NCI-H2227 (cell line): ENCODE measurements around the gene SPOPL.
"Not testable (repeated sequence)": the region's sequence is repeated elsewhere in the genome, so short reads cannot be mapped to it uniquely, and the experiment has no call there.

ENCODE experiments used
- DNase-seq: peaks from one replicate; lab custom pipeline; 2025; ENCODE audit not compliant: unreplicated experiment; lab: John Stamatoyannopoulos, UW

Gene SPOPL

DNA sequence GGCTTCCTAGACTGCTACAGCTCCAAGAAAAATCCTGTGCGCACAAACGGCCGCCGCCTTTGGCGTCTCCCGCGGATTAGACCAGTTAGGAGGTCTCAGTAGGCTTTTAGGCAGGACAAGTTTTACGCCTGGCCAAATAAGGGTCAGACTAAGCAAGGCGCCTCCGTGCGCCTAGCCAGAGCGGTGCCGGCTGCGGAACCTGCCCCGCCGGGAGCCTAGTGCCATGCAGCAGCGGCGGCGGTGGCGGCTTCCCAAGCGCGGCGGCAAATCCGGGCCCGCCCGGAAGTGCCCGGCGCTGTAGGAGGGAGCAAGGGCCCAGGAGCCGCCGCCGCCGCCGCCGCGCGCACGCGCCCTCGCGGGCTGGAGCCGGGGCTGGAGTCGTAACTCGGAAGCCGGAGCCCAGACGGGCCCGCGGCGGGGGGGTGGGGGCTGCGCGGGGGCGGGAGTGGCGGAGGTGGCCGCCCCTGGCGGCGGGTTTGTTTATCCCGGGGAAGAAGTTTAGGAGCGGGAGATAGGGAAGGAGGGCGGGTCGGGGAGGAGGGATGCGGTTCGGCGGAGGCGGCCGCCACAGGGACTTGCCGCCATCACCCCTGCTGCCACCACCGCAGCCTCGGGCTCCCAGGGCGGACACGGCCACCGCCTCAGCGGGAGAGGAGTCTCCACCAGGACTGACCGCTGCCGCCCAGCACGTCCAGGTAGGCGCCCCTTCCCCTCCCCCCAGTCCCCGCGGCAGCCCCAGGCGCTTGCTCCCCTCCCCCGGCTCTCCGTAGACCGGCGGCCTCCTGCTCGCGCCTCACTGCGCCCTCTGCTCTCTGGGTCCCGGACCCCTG is at the start of gene SPOPL:
Gene SPOPL, plus strand, starts transcription at position 346 of the 830 bp plus-strand sequence. CDS start 48,447 bp downstream, outside the sequence.
- peak; percentile 96 for DNase-seq

DNA sequence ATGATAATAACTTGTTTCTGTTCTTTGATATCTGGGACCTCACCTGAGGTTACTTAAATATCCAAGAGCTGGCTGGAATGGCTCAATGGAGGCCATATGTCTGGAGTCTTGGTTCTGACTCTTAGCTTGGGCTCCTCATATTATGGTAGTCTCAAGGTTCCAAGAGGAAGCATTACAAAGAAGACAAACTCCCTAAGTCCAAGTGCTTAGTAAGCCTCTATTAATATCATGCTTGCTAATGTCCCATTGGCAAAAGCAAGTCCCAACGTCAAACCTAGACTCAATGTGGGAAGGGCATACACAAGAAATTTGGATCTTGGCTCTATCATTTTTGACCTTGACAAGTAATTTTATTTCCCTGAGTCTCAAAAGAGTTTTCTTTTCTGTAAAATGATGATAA is 49.2 kb upstream of the SPOPL start:
- no peak for DNase-seq

DNA sequence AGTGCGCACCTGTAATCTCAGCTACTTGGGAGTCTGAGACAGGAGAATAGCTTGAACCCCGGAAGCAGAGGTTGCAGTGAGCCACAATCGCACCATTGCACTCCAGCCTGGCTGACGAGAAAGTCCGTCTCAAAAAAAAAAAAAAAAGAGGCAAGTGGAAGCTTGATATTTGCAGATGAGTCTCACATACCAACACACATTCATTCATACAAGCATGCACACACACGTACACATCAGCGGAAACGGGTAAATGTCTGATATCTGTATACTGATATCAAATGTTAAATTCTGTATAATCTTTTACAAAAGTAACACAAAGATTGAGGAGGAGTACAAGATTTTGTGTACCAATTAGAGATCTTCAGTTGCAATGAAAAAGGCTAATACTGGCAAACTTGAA is 47.8 kb upstream of the SPOPL start:
- no peak for DNase-seq

DNA sequence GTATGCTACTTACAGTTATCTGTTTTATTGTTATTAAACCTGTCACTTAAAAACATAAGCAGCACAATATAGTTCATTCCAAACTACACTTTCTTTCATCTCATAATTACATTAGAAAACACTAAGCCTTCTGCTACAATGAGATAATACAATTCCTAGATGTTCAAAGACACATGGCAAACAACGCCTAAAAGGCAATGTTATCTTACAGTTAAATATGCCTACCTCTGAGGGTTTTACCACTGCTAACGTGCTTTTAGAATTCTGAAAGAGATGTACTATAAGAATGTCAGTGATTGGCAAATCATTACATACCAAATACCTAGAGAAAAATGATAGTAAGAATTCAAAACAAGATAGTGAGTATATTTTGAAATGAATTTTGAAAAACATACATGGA is 46.8 kb upstream of the SPOPL start:
- no peak for DNase-seq

DNA sequence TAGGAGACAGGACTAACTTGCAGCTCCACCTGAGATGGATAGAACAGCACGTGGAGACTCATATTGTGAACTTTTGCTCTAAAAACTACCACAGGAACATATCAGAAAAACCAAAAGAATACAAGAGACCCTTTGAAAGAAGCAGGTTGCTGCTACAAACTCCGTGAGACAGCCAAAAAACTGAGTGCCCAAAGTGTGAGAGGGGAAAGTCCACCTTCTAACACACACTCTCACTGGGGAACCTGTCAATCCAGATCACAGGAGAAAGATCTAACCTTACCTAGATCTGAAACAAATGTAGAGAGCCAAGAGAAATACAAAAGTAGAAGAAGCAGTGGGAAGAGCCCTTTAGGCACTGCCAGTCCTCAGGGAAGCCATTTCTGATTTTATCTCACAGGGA is 46.3 kb upstream of the SPOPL start:
- DNase-seq = no peak

DNA sequence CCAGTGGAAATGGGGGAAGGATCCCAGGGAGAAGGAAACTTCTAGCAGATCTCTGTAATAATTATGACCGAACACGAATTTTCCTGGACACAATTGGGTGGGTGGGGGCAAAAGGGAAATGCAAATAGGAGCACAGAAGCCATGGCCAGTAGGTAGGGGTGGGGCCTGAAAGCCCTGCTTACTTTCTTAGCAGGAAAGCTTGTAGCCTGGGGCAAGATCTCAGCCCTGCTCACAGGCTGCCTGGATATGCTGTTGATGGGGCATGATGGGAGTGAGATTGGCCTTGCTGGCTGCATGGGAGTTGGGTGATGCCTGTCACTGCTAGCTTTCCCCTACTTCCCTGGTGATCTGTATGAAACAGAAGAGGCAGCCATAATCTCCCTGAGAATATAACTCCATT is 45.9 kb upstream of the SPOPL start:
- DNase-seq = no peak

DNA sequence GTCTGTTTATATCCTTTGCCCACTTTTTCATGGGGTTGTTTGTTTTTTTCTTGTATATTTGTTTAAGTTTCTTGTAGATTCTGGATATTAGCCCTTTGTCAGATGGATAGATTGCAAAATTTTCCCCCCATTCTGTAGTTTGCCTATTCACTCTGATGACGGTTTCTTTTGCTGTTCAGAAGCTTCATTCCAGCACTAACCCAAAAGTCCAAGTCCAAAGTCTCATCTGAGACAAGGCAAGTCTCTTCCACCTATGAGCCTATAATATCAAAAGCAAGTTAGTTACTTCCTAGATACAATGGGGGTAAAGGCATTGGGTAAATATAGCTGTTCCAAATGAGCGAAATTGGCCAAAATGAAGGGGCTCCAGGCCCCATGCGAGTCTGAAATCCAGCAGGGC is 38.9 kb upstream of the SPOPL start:
- not testable (repeated sequence) for DNase-seq

DNA sequence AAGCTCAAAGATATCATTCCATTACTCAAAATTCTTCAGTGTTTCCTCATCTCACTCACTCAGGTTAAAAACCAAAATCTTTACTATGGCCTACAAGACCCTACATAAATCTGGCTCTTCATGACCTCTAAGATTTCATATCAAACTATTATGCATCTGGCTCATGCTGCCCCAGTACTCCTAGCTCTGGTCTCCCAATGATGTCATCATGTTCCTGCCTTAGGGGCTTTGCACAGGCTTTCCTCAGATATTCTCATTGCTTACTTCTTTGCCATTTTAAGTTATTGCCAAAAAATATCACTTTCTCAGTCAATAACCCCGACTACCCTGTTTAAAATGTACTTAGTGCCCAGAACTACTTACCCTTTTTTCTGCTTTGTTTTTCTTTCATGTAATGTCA is 33.0 kb upstream of the SPOPL start:
- no peak for DNase-seq

DNA sequence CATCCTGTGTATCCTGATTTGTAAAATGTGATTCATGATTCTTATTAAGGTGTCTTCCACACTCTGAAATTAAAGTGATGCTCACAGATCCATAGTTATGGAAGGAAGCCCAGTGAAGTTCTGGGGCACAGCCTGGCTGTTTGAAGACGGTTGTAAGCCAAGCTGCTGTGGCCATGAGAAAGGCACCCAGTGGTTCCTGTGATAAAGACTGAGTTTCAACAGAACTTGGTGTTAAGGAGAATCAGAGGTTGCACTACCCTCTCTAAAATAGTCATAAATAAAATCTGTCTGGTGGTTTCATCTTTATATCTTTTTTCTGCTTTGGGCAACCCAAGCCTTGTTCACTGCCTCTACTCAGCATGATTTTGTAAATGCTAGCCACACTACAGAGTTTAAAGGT is 32.2 kb upstream of the SPOPL start:
- DNase-seq = no peak

DNA sequence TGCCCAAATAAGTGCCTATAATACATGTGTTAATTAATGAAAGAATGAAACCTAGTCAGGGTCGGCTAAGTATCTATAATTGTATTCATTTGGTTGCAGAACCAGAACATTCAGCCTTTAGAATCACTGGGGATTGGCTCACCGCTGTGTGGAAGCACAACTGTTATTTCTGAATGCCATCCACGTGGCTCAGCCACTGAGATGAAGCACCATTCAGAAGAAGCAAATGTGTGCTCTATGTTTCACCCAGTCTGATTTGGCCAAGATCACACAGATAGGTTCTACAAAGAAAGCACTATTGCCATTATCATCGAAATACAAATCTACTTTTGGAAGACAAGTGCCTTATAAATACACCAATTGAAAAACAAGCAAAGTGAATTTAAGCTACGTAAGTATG is 30.6 kb upstream of the SPOPL start:
- DNase-seq = no peak

DNA sequence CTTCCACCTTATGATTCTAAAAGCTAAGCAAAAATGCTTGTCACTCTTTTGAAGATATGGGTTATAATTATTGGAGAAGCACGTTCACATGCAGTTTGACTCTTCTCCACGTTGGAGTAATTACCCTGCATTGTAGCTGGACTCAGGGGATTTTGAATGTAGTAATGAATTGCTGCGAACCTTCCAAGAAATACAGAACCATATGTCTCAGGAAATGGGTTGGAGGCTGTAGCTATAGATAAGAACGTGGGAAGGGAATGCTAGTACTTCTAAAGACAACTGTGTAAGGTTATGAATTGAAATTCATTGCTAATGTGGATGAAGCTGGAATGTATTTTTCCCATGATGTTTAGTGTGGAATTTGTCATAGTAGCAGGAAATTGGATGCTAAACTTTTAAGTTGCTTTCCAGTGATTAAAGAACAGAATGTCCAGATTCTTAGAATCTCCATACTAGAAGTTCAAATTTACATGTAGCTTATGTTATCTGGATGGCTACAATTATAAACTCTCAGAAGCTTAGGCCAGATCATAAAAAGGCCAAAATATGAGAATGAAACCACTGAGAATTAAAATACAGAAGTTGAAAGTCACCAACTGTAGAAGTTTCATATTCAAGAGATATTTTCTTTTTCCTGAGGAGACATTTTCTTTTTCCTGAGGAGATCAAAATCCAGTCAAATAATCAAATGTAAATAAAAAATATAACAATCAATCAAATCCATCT is 27.3 kb upstream of the SPOPL start:
- DNase-seq = no peak

DNA sequence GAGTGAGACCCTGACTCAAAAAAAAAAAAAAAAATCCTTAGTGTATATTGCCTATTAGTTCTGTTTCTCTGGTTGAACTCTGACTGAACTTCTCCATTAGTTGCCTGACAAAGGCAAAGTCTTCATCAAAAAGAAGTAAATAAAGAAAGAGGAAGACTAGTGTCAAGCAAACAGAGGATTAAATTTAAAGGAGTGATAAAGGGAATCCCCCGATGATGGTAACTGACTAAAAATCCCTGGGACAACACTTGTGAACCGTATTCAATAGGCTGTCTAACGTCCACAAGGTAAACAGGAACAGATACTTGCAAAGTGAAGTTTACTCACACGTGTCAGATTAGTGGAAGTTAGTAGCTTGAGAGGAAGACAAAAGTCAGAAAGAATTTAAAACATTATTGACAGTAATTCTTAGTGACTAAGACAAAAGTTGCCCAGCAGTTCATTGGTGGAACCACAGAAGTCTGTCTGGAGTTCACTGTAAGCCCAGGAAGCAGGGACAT is 26.2 kb upstream of the SPOPL start:
- no peak for DNase-seq

DNA sequence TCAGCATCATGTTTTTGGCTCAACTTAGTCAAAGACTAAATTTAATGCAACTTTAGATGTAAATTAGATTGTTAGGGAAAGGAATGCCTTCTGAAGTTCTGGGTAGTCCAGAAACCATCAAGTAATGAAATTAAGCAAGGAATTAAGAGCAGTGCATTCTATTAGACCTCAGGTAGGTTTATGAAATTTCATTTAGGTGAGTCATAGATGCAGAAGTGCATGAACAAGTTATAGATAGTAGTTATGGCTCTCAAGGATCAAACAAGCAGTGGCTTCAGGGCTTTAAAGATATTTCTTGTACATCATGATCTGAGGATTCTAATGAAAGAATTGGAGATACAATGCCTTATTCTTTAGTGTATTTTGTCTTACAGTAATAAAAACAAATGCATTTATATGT is 25.4 kb upstream of the SPOPL start:
- DNase-seq = no peak

DNA sequence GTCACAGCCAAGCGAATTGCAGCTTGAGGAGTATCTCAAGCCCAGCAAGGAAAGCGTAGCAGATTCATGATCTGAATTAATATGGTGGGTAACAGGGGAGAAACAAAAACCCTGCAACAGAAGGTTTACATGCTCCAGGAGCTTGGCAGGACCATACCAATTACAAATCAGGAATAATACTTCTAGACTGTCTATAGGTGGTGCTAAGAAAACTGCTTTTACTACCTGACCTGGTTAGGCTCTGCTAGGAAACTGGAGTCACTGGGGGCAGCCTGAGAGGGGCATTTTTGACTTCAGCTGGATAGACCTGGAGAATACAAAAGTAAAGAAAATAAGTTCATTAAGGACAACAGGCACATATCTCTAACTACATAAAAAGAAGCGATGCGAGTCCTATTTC is 24.6 kb upstream of the SPOPL start:
- DNase-seq = no peak

DNA sequence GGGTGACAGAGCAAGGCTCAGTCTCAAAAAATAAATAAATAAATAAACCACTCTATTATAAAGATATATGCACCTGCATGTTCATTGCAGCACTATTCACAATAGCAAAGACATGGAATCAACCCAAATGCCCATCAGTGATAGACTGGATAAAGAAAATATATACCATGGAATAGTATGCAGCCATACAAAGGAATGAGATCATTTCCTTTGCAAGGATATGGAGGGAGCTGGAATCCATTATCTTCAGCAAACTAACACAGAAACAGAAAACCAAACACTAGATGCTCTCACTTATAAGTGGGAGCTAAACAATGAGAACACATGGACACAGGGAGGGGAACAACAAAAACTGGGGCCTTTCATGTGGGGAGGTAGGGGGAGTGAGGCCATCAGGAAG is 18.8 kb upstream of the SPOPL start:
- not testable (repeated sequence) for DNase-seq

DNA sequence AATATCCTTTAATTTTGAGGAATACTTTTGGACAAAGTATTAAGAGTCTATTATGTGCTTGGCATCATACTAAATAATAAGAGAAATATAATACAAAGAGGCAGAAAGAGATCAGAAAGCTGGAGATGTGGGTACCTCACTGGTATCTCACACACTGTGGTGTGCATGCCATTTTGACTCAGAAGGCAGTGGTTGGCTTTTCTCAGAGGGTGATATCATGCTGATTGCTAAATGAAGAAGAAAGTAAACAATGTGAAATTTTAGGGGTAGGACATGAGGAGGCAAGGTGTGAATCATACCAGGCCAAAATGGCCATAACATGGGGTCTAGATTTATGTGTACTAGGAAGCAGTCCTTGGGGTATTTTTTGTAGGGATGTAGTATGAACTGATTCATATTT is 16.6 kb upstream of the SPOPL start:
- DNase-seq = no peak

DNA sequence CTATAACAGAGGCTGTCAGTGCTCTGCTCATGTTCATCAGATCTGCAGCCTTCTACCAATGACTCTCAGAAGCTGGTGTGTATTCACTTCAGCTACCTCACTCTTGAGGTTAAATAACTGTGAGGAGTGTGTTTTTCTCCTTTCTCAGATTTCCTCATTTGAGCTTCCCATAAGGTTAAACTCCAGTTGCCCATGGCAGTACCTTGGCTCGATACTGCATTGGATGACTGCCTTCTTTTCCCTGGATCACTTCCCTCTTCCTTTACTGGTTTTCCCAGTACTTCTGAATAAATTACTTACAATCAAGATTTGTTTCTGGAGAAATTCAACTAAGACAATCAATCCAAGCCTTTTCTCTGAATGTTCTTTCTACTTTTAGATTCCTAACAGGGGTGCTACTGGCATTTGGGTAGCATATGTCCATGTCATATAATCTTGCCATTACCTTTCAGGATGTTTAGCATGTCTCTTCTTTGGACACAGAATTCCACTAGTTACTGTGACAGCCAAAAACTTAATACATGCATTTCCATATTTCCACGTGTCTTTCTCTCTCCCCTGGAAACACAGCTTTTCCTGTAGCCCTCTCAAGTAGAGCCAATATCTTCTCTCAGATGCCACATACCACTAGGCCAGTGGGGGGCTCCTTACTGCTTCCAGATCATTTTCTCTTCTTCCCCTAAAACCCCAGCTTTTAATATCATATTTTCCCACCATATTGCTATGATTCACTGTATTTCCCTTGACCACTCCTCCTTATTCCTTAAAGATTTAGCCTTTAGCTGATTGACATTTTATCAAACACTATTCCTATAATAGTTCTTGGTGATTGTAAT is 15.0 kb upstream of the SPOPL start:
- DNase-seq = no peak

DNA sequence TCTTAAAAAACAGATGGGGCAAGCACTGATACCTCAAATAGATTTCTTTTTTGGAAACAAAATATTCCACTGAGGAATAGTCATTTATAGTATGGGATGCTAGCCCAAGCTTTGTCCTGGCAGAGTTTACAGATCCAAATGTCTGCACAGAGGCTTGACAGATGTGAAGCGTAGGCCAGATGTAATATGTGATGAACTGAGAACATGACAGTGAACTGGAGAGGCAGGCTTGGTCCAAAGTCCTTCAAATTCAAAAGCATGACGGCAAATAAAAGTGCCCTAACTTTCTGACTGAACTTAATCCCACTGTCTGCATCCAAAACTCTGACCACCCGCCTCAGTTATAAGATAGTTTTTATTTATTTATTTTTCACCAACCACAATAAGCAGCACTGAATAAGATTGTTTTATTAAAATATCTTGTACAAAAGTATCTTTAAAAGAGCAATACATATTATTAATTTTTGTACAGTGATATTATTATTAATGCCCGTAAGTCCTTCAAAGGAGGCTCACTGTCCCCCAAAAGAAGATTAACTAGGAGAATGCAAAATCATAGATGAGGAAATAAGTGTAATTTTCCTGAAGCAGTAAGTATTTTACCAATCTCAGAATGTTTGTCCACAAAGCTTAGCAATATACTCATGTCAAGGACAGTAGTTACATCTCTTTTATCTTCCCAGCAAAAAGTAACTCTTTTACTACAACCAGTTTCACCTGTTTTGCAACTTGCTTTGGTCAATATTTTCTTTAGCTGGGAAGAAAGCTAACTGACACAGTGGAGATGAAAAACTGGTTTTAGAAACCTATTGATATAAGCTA is 10.7 kb upstream of the SPOPL start:
- no peak for DNase-seq

DNA sequence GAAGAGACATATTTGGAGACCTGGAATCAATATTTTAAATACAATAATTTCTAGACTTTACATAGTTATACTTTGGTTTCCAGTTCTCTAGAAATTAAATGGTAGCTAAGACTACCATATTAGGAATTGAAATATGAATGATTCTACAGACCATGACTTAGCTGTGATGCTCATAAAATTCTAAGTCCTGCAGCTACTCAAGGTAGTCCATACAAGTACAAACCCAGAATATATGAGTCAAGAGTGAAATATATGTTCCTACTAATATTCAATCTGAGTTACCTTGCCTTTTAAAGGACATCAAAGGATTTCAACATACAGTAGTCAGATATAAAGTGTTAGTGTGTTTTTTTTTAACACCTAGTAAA is 10.1 kb upstream of the SPOPL start:
- DNase-seq = no peak

DNA sequence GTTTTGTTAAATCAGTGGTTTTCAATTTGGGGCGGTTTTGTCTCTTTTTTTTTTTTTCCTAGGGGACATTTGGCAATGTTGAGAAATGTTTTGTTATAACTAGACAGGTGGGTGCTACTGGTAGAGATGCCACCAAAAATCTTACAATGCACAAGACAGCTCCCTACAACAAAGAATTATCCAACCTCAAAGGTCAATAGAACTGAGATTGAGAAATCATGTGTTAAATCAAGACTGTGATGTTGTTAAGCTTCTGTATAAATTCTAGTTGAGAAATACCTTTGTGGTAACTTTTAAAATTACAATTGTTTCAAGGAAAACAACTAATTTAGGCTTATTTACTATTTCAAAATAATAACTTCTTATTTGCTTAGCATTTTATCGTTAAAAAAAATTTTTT is 9.4 kb upstream of the SPOPL start:
- DNase-seq = no peak

DNA sequence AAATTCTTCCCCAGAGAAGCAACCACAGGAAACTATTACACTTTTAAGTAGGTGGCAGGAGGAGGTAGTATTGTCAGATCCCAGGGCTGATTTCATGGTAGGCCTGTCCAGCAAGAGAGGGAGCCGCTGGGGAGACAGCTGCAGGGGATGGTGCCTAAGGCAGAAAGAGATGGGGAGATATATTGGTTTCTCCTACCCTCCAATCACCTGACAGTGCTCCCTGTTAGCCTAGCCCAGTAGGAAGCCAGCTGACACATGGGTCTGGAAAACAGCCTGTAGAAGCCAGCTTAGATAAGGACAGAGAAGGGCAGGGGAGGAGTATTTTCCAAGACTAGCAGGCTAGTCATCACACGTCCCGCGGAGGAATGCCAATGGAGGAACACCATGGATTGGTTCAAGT is 8.2 kb upstream of the SPOPL start:
- DNase-seq = no peak
